CD4-positive, alpha-beta memory T cell (primary cell): Measurements from ENCODE around the gene FBXO28. TPM values are rescaled to one million over a fixed set of nuclear protein-coding genes. Genes with fewer than 3 reads are reported as not detected.

ENCODE experiments used
- CTCF ChIA-PET: fragments of 350-600 bp; sonication (Branson Sonifier 250); formaldehyde crosslinking; loops from one replicate; lab custom pipeline; 2021; ENCODE audit warnings: inconsistent platforms; ENCODE audit not compliant: partially characterized antibody; lab: Charles Lee
- POLR2A ChIA-PET: fragments of 350-600 bp; sonication (Branson Sonifier 250); formaldehyde crosslinking; loops from one replicate; lab custom pipeline; 2021; ENCODE audit not compliant: partially characterized antibody; lab: Charles Lee
- DNase-seq, 5 donors: peaks; one replicate each; pipeline versions ENCODE4 v3.0.0 to v3.0.0-alpha.2; 2020 to 2022; ENCODE audit warnings: mixed read lengths in 1 of 5
- H3K27ac ChIP-seq: one replicate; pipeline ENCODE4 v1.7.0; 2013; ENCODE audit warnings: low read depth, low read length
- H3K27me3 ChIP-seq: 2 replicates; pipeline ENCODE4 v1.7.0; 2013; ENCODE audit warnings: mild to moderate bottlenecking, low read length, moderate library complexity; ENCODE audit not compliant: insufficient read depth
- H3K36me3 ChIP-seq: 2 replicates; pipeline ENCODE4 v1.7.0; 2013; ENCODE audit warnings: mild to moderate bottlenecking, low read length, moderate library complexity; ENCODE audit not compliant: insufficient read depth
- H3K4me1 ChIP-seq: 2 replicates; pipeline ENCODE4 v1.7.0; 2013; ENCODE audit warnings: mild to moderate bottlenecking, low read length, moderate library complexity; ENCODE audit not compliant: insufficient read depth
- H3K4me3 ChIP-seq, 2 donors: one replicate each; pipeline ENCODE4 v1.7.0; 2013; ENCODE audit warnings: low read length in 2 of 2, mild to moderate bottlenecking in 1 of 2
- H3K9me3 ChIP-seq, 2 donors: one replicate each; pipeline ENCODE4 v1.7.0; 2013; ENCODE audit warnings: low read length in 2 of 2, control low read depth in 1 of 2; ENCODE audit not compliant: control insufficient read depth in 1 of 2
- H3K27ac Mint-ChIP-seq, 7 donors: one replicate each; pipeline ENCODE4 v1.8.0; 2020 to 2021; ENCODE audit warnings: mixed read lengths in 7 of 7, mild to moderate bottlenecking in 6 of 7, inconsistent platforms in 3 of 7, moderate library complexity in 3 of 7
- H3K27me3 Mint-ChIP-seq, 2 donors: one replicate each; pipeline ENCODE4 v1.8.0; 2020 to 2021; ENCODE audit warnings: mixed read lengths in 2 of 2
- H3K36me3 Mint-ChIP-seq, 2 donors: one replicate each; pipeline ENCODE4 v1.8.0; 2020 to 2021; ENCODE audit warnings: mixed read lengths in 2 of 2, inconsistent platforms in 1 of 2, mild to moderate bottlenecking in 1 of 2
- H3K4me1 Mint-ChIP-seq, 4 donors: one replicate each; pipeline ENCODE4 v1.8.0; 2020 to 2021; ENCODE audit warnings: mixed read lengths in 4 of 4, mild to moderate bottlenecking in 1 of 4
- H3K4me3 Mint-ChIP-seq, 8 donors: one replicate each; pipeline ENCODE4 v1.8.0; 2020 to 2021; ENCODE audit warnings: mixed read lengths in 8 of 8, mild to moderate bottlenecking in 7 of 8, moderate library complexity in 6 of 8, inconsistent platforms in 3 of 8
- H3K9me3 Mint-ChIP-seq, 8 donors: one replicate each; pipeline ENCODE4 v1.8.0; 2020 to 2021; ENCODE audit warnings: mixed read lengths in 8 of 8, mild to moderate bottlenecking in 5 of 8, inconsistent platforms in 3 of 8, moderate library complexity in 1 of 8
- intact Hi-C: fragments of 100-400 bp; cut with micrococcal nuclease; formaldehyde crosslinking; loops from one replicate; pipeline ENCODE4 v1.15.1; 2023
- polyA plus RNA-seq, 2 donors: library from polyadenylated mRNA; unstranded; fragments of 300-500 nt; fragmentation: Illumina TruSeq; gene quantifications; one replicate each; pipeline ENCODE4 v1.2.3, GENCODE V29; 2021
- total RNA-seq, 2 experiments: library from RNA; stranded (reverse); gene quantifications; one replicate each; pipeline ENCODE4 v1.2.3, GENCODE V29; 2021

FBXO28 gene
- total and polyA plus RNA-seq, 4 experiments from 2014 or later: 11.3 to 39.7 (median 27.9) TPM

GRCh38 chr1:224189561-224189960, 75.7 kb downstream of the FBXO28 start:
- no peak overlapping the region for H3K27ac ChIP-seq
- ChIA-PET CTCF (interaction anchor here (1.6 kb wide), 1 partner anchor 73 kb away, joined by 4 read pairs; no protein-coding TSS in a partner anchor), POLR2A (no interaction called here)
- Mint-ChIP-seq H3K27ac (peak overlapping the region in 2 of 7 donors; percentile 84 to 92), H3K27me3 (no peaks in the 10 kb centered on the region), H3K4me1 (peaks cover 23 to 49% (median 35%) of the 10 kb centered on the region in 4 donors), H3K4me3 (no peak overlapping the region), H3K9me3 (no peaks in the 10 kb centered on the region), H3K36me3 (peaks cover 24 to 56% of the 10 kb centered on the region in 2 donors)
- intact Hi-C loops: loop anchor here (10.0 kb wide), 2 partner anchors 55 to 345 kb away; partner anchors contain the start of gene TP53BP2
- H3K4me1 ChIP-seq: peaks cover 53% of the 10 kb centered on the region
- no peak for DNase-seq
- H3K27me3 ChIP-seq: no peaks in the 10 kb centered on the region
- peaks cover 29% of the 10 kb centered on the region for H3K36me3 ChIP-seq
- H3K9me3 ChIP-seq: no peaks in the 10 kb centered on the region
- H3K4me3 ChIP-seq: no peak overlapping the region

DNA sequence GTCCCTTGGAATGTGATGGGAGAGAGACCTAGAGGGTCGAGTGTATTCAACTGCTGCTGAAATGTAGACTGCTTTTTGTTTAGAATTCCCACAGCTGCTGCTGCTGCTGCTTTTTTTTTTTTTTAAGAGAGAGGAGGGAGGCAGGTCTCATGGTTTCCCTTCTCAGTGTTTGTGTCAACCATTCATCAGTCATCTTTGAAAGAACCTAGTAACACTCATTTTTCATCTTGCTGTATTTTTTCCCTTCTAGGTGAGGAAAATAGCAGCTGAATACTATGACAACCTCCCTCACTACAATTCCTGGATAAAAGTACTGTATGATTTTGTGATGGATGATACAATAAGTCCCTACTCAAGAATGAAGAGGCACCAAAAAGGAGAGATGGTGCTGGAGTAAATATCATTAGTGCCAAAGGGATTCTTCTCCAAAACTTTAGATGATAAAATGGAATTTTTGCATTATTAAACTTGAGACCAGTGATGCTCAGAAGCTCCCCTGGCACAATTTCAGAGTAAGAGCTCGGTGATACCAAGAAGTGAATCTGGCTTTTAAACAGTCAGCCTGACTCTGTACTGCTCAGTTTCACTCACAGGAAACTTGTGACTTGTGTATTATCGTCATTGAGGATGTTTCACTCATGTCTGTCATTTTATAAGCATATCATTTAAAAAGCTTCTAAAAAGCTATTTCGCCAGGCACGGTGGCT, 78.3 kb downstream of the FBXO28 start:
- no peak for DNase-seq

DNA sequence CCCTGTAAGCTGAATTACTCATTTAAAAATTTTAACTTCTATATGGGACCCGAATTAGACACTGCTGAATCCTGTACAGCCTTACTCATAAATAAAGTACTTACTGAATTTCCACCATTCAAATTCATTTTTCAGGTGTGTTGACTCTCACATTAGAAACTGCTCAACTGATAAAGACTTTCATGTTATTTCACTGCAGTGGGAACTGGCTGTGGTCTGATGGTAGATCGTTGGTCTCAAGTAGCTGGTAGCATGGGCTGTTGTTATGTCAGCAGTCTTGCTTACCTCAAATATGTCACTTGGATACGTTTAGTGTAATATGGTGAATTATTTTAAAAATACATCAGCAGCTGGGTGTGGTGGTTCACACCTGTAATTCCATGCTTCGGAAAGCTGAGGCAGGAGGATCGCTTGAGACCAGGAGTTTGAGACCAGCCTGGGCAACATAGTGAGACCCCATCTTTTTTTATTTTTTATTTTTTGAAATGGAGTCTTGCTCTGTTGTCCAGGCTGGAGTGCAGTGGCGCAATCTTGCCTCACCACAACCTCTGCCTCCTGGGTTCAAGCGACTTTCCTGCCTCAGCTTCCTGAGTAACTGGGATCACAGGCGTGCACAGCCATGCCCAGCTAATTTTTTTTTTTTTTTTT, 79.5 kb downstream of the FBXO28 start:
- no peak overlapping the region for H3K4me3 ChIP-seq
- H3K9me3 ChIP-seq: no peaks in the 10 kb centered on the region
- Mint-ChIP-seq H3K4me1 (peaks cover 11 to 26% (median 19%) of the 10 kb centered on the region in 4 donors), H3K27me3 (no peaks in the 10 kb centered on the region), H3K4me3 (no peak overlapping the region), H3K9me3 (no peaks in the 10 kb centered on the region), H3K36me3 (peaks cover 26 to 41% of the 10 kb centered on the region in 2 donors), H3K27ac (peak overlapping the region in 3 of 7 donors; percentile 47 to 69 (median 63))
- no peaks in the 10 kb centered on the region for H3K27me3 ChIP-seq
- ChIA-PET CTCF (interaction anchor here (1.0 kb wide), 1 partner anchor 16 kb away, joined by 3 read pairs; no protein-coding TSS in a partner anchor), POLR2A (interaction anchor here (1.0 to 5.0 kb wide), 3 partner anchors 10 to 40 kb away, joined by 3 to 40 read pairs (median 5); partner anchors contain the start of gene DEGS1)
- intact Hi-C loops: no loop called here
- peaks cover 29% of the 10 kb centered on the region for H3K36me3 ChIP-seq
- no peak for DNase-seq
- no peak overlapping the region for H3K27ac ChIP-seq
- peaks cover 21% of the 10 kb centered on the region for H3K4me1 ChIP-seq

More for the DNA sequence above, 78.3 kb downstream of the FBXO28 start:
- H3K27me3 Mint-ChIP-seq: no peaks in the 10 kb centered on the region
- peak overlapping the region in 4 of 7 donors; percentile 9 to 66 (median 25) for H3K27ac Mint-ChIP-seq
- ChIA-PET CTCF (interaction anchor here (0.8 to 1.1 kb wide), 2 partner anchors 21 to 76 kb away, joined by 3 read pairs; no protein-coding TSS in a partner anchor), POLR2A (interaction anchor here (0.6 to 5.0 kb wide), 4 partner anchors 8 to 41 kb away, joined by 3 to 40 read pairs (median 4); partner anchors contain the start of gene DEGS1)
- H3K27me3 ChIP-seq: no peaks in the 10 kb centered on the region
- H3K36me3 ChIP-seq: peaks cover 29% of the 10 kb centered on the region
- no peaks in the 10 kb centered on the region for H3K9me3 ChIP-seq
- H3K27ac ChIP-seq: no peak overlapping the region
- H3K36me3 Mint-ChIP-seq: peaks cover 28 to 49% of the 10 kb centered on the region in 2 donors
- no peaks in the 10 kb centered on the region for H3K9me3 Mint-ChIP-seq
- no peak overlapping the region for H3K4me3 ChIP-seq
- H3K4me1 Mint-ChIP-seq: peaks cover 15 to 29% (median 20%) of the 10 kb centered on the region in 4 donors
- intact Hi-C loops: no loop called here
- no peak overlapping the region for H3K4me3 Mint-ChIP-seq
- peaks cover 26% of the 10 kb centered on the region for H3K4me1 ChIP-seq

DNA sequence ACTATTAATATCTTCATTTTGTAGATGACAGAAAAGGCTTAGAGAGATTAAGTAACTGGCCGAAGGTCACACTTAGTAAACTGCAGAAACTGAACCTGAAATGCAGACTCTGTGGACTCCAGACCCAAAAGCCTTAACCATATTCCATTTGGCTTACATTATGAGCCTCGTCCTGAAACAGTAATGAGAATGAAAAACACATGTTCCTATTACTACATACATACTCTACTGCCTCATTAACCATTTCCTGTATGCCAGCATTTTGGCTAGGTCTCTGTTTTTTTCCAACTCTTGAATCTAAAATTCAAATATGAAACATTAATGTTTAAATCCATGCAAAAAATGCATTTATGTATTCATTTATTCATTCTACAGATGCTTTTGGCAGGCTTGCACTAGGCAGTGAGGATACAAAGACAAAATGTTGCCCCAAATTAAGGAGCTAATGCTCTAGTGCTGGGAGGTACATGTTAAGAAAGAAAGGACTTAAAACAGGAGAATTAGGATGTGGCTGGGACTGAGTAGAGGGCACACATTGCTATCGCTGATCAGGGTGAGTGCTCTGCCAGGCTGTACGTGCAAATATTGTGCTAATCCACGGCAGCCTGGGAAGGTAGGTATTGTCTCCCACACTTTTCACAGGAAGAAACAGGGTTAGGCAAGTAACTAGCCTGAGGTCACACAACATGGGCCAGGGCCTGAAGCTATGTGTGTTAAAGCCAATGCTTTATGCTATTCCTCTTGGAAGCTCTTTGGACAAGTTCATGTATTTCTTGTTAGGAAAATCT, 83.1 kb downstream of the FBXO28 start:
- no peaks in the 10 kb centered on the region for H3K9me3 Mint-ChIP-seq
- Histone ChIP-seq H3K4me1 (peaks cover 3% of the 10 kb centered on the region), H3K36me3 (peaks cover 18% of the 10 kb centered on the region), H3K9me3 (no peaks in the 10 kb centered on the region), H3K27me3 (no peaks in the 10 kb centered on the region), H3K4me3 (no peak overlapping the region), H3K27ac (no peak overlapping the region)
- H3K4me3 Mint-ChIP-seq: no peak overlapping the region
- ChIA-PET POLR2A (interaction anchor here (5.0 kb wide), 1 partner anchor 13 kb away, joined by 40 read pairs; the partner anchor contains the start of gene DEGS1), CTCF (interaction anchor here (0.5 to 1.6 kb wide), 2 partner anchors 10 to 1736 kb away, joined by 3 to 6 read pairs; no protein-coding TSS in a partner anchor)
- no peaks in the 10 kb centered on the region for H3K27me3 Mint-ChIP-seq
- no peak for DNase-seq
- intact Hi-C loops: no loop called here
- H3K4me1 Mint-ChIP-seq: peaks cover 4 to 10% (median 7%) of the 10 kb centered on the region in 4 donors
- peaks cover 15 to 21% of the 10 kb centered on the region in 2 donors for H3K36me3 Mint-ChIP-seq
- peak overlapping the region in 4 of 7 donors; percentile 29 to 78 (median 60) for H3K27ac Mint-ChIP-seq

DNA sequence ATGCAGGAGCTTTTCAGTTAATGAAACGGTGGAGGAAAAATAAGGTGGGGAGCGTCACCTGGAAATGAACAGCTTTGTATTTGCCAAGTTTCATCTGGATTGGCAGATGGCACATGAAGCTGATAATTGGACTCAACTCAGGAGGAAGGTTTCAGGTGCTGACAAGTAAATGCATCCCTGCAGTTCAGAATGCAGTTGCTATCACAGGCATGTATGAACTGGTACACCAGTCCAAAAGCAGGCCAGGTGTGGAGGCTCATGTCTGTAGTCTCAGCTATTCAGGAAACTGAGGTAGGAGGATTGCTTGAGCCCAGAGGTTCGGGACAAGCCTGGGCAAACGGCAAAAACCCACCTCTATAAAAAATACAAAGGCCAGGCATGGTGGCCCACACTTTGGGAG, 84.7 kb downstream of the FBXO28 start:
- peaks cover 11% of the 10 kb centered on the region in 2 donors for H3K36me3 Mint-ChIP-seq
- no peak overlapping the region for H3K4me3 ChIP-seq
- no peak overlapping the region for H3K27ac ChIP-seq
- H3K9me3 Mint-ChIP-seq: no peaks in the 10 kb centered on the region
- peaks cover 5% of the 10 kb centered on the region for H3K36me3 ChIP-seq
- no peaks in the 10 kb centered on the region for H3K27me3 ChIP-seq
- no peak overlapping the region for H3K4me3 Mint-ChIP-seq
- H3K9me3 ChIP-seq: no peaks in the 10 kb centered on the region
- H3K27me3 Mint-ChIP-seq: no peaks in the 10 kb centered on the region
- H3K4me1 Mint-ChIP-seq: peaks cover 4 to 7% (median 5%) of the 10 kb centered on the region in 4 donors
- CTCF ChIA-PET: interaction anchor here (1.6 kb wide), 1 partner anchor 11 kb away, joined by 6 read pairs; no protein-coding TSS in a partner anchor
- no peaks in the 10 kb centered on the region for H3K4me1 ChIP-seq
- no peak overlapping the region for H3K27ac Mint-ChIP-seq
- intact Hi-C loops: no loop called here
- DNase-seq: no peak
- POLR2A ChIA-PET: interaction anchor here (0.6 to 0.7 kb wide), 2 partner anchors 16 to 103 kb away, joined by 3 to 6 read pairs; partner anchors contain the start of gene DEGS1

DNA sequence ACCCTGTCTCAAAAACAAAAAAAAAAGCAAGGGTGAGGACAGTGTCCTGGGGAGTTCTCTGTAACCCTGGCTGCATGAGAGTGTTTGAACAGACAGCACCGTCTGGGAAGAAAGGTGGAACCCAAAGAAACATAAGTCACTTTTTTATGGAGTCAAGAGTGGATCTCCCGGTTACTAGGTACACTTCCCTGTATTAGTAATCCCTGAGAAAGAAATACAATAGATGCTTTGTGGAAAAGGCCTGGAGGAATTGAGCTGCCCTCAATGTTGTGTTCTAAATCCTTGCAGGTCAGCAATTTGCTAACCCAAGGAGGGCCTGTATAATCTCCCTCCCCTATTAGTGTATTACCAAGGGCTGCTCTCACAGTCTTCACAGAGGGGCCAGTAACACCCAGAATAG, 85.8 kb downstream of the FBXO28 start:
- Histone ChIP-seq H3K9me3 (no peaks in the 10 kb centered on the region), H3K27ac (no peak overlapping the region), H3K36me3 (no peaks in the 10 kb centered on the region), H3K27me3 (no peaks in the 10 kb centered on the region), H3K4me1 (peaks cover 2% of the 10 kb centered on the region), H3K4me3 (no peak overlapping the region)
- no peak for DNase-seq
- Mint-ChIP-seq H3K36me3 (peaks cover 3 to 5% of the 10 kb centered on the region in 2 donors), H3K27ac (no peak overlapping the region), H3K4me3 (no peak overlapping the region), H3K4me1 (peaks cover 2 to 7% (median 5%) of the 10 kb centered on the region in 4 donors), H3K27me3 (no peaks in the 10 kb centered on the region), H3K9me3 (no peaks in the 10 kb centered on the region)
- POLR2A ChIA-PET: no interaction called here
- intact Hi-C loops: no loop called here
- CTCF ChIA-PET: interaction anchor here (0.7 kb wide), 1 partner anchor 30 kb away, joined by 5 read pairs; no protein-coding TSS in a partner anchor
